Inferior parietal cortex (tissue), 1 donor: ENCODE data around the gene XAF1.
"Not testable (repeated sequence)": the region's sequence is repeated elsewhere in the genome, so short reads cannot be mapped to it uniquely, and the experiment has no call there.

Source experiments
- DNase-seq: peaks from one replicate; pipeline ENCODE4 v3.0.0-alpha.2; 2016; ENCODE audit errors: extremely low spot score

XAF1 gene

DNA sequence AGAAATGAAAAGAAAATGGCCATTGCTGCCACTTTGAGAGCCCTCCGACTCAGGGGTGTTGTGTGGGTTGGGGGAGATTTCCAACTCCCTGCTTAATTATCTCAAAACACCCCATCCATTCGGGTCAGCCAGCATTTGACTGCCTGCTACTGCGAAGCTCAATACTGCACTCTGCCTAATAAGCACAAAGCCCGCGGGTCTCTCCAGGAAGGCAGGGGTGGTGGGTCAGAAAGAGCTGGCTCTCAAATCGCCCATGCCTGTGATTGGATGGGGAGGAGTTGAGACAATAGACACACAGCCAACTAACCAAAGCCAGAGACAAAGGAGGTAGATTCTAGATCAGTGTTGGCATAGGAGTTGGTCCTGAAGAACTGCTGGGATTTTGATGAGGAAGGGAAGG is 2.3 kb upstream of the XAF1 start:
- DNase-seq: no peak

DNA sequence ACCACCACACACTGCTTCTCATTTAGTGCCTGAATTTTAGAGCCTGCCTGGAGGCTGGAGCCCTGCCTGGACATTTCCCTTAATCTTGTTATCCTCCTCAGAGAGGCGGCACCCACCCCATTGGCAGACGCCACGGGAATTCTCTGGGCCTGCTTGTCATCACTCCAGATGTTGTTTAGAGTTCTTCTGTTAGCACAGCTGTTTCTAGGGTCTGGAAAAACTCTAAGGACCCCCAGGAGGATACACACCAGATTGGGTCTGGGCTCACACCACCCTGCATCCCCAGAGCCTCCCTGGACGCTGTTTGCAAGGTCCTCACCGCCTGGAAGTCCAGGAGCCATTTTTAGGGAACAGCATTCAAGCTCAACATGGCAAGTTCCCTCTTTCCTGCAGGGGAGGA is 565 bp upstream of the XAF1 start:
- DNase-seq: no peak

DNA sequence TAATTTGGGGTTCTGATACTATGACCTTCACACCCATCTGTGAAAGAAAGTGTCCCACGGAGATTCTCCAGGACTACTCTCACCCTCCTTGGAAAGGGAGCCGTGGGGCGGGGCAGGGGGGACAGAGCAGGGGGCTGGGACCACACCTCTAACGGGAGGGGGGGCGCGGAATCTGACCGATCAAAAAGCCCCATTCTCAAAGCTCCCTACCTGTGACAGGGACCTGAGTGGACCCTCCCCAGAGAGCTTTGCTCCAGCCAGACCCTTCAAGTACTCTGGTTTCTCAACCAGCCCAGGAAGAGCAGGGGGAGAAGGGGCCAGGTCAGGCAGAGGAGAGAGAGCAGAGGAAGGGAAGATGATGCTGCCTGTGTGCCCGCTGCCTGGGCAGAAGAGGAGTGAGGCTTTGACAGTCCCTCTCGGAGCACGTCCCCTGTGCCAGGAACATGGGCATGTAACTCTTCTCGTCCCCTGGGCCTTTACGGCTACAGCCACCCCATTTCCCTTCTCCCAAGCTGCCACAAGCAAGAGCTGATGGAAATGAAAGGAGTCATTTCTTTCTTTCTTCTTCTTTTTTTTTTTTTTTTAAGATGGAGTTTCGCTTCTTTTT is 682 bp downstream of the XAF1 start:
- no peak for DNase-seq

DNA sequence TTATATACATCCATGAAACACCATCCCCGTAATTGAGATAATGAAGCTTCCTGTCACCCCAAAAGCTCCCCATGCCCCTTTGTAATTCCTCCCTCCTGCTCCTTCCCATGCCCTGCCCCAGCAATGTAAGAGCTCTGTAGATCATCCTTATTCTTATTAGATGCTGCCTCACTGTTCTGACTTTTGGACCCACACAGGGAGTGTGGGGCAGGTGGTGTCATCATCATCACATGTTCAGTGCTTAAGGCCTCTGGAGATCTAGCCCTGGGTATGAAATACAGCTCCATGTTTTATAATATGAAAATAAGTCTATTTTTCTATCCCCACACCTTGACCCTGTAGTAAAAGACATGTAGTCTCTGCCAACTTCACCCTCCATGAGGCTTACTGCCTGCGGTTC is 1.9 kb downstream of the XAF1 start:
- no peak for DNase-seq

DNA sequence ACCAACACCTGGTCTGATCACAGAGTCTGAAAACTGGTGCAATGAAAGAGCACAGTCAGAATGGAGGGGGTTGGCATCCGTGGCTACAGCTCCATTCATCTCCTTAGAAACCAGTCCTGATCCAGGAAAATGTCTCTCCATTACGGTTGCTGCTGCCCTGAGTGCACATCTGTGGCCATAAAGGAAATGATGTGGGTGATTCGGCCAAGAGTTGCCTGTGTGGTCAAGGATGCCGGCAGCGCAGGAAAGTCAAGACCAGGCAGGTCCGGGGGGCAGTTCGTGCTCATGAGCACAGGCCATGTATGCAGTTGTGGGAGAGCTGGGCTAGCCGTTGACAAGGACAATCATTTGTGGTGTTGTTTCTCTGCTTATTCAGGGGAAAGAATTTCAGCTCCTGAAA is 5.9 kb downstream of the XAF1 start:
- DNase-seq: no peak

DNA sequence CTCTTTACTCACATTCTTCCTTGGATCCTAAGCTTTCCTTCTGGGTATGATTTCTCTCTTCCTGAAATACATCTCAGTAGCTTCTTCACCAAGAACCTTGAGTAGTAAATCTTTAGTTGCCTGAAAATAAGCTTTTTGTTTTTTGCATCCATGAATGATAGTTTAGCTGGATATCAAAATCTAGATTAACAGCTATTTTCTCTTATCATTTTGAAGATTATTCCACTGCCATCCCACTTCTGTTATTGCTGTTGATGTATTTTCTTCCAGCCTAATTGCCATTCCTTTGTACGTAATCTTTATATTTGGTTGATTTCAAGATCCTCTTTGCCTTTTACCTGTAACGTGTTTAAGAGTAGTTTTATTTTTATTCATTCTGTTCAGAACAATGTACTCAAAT is 12.6 kb downstream of the XAF1 start:
- no peak for DNase-seq

DNA sequence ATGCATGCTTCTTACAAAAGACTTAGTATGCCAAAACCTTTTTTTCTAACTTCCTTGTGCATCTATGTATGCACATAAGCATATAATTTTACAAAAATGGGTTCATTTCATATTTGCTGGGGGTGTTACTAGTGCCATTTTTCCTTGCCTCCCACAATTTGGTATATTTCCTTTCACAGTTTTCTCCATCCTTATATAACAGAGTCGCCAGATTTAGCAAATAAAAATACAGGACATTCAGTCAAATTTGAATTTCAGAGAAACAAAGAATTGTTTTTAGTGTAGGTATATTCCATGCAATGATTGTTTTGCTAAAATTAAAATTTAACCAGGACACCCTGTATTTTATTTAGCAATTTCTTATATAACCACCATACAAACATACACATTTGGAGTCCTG is 16.2 kb downstream of the XAF1 start:
- peak; percentile 52 for DNase-seq

DNA sequence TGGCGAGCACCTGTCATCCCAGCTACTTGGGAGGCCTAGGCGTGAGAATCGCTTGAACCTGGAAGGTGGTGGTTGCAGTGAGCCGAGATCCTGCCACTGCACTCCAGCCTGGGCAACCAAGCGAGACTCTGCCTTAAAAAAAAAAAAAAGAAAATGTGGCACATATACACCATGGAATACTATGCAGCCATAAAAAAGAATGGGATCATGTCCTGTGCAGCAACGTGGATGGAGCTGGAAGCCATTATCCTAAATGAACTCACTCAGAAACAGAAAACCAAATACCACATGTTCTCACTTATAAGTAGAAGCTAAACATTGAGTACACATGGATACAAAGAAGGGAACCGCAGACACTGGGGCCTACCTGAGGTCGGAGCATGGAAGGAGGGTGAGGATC is 19.1 kb downstream of the XAF1 start:
- DNase-seq: not testable (repeated sequence)

DNA sequence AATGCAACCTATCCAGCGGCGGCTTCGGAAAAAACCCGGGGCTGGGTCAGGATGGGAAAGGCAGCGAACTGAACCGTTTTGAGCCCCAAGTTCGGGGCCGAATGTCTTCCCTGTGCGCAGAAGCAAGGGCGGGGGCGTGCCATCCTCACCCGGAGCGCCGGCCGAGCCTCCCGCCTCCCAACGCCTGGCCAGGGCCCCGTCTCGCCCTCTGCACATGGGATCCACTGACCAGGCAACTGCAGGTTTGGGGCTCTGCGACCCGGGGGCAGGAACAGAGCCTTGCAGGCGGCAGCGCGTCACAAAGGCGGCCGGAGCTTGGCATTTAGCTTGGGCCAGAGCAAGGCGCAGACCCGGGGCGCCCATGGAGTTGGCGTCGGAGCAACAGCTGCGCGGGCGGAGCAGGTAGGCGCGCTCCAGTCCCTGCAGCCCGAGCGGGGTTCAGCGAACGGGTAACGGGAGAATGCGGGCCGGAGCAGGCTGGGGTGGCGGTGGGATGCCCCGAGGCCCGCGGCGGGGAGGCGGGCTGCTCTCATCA is 20.1 kb downstream of the XAF1 start, which contains the start of gene FBXO39:
Gene FBXO39 (plus strand): TSS at position 345 of the 535 bp plus-strand sequence. CDS start 3,654 bp downstream, outside the sequence.
- DNase-seq: no peak

DNA sequence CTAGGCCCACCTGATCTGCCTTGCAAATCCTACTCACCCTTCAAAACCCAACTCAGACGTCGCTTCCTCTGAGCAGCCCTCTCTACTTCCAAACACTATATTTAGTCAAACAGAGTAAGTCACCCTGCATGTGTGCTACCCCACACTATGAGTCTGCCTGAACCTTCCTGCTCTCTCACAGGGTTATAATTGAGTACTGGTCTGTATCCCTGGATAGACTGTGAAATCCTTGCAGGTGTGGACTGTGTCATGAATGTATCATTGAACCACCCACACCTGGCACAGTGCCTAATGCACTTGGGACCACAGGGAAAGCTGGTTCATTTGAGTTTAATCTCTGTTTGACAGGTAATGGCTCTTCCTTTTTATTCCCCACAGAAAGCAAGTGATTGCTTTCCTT is 23.6 kb downstream of the XAF1 start:
- no peak for DNase-seq

DNA sequence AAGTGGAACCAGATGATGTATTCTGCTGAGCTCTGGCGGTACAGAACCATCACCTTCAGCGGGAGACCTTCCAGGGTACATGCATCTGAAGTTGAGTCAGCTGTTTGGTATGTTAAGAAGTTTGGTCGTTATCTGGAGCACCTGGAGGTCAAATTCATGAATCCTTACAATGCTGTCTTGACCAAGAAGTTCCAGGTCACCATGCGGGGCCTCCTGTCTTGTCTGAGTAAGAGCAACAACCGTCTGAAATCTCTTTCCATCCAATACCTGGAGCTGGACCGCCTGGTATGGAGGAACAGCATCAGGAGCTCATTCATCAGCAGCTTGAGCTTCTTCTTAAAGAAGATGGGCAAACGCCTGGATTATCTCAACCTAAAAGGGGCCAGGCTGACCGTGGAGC is 24.2 kb downstream of the XAF1 start:
- DNase-seq: no peak

DNA sequence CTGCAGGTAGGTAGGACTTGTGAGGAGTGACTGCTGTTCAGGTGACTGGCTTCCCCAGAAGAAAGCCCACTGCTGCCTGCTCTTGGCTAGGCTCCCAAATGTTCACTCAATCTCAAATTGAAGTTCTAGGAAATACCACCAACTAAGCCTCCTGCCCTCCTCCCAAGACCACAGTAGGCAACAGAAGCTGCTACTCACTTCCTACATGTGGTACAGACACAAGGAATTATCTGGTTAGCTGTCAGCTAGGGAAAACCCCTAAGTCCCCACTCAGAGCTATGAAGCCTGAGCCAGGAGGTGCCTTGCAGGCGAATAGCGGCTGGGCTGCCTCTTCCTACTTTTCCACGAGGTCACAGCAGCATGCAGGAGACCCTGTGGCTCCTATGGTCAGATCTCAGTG is 25.0 kb downstream of the XAF1 start:
- DNase-seq: no peak

DNA sequence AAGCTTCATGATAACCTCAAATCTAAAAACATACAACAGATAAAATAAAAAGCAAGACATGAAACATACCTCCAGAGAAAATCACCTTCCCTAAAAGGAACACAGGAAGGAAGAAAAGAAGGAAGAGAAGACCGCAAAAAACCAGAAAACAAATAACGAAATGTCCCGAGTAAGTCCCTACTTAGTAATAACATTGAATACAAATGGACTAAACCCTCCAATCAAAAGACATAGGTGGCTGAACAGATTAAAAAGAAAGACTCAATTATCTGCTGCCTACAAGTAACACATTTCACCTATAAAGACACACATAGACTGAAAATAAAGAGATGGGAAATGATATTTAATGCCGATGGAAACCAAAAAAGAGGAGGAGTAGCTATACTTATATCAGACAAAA is 26.4 kb downstream of the XAF1 start:
- no peak for DNase-seq

DNA sequence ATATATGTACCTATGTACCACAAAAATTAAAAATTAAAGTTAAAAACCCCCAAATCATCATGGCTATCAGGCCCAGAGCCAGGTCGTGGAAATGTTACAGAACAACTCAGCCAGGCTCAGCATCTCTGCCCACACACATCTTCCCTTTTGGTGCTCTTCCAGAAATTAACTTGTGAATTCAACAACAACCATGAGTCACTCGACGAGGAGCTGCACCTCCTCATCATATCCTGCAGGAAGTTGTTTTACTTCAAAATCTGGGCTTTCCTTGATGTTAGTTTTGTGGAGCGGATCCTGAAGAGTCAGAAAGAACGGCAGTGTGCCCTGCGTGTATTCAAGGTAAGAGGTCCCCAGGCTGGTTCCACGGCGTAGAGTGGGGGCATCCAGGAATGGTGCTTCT is 30.8 kb downstream of the XAF1 start:
- peak; percentile 12 for DNase-seq

DNA sequence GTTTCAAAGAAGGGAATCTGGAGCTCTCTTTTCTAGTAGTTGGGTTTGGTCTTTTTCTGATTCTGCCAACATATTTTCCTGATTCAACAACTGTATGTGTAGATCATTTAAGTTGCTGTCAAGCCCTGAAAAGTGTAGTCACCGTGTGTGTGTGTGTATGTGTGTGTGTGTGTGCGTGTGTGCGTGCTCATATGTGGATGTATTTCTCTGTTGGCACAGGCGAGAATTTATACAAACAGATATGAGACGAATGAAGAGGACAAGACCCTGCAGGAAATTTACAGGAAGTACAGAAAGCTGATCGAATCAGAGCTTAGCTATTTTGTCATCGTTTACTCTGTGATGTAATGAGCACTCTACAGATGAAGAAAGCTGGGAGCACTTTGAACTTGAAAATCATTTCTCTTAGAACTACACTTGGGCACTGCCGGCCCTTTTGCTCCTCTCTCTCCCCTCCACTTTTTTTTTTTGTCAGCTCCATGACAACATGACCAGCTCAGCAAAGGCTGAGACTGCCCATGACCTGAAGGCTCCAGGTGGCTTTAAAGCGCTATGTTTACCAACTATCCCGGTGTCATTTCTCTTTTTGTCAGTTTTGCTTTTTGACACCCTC is 31.3 kb downstream of the XAF1 start:
- DNase-seq: no peak

DNA sequence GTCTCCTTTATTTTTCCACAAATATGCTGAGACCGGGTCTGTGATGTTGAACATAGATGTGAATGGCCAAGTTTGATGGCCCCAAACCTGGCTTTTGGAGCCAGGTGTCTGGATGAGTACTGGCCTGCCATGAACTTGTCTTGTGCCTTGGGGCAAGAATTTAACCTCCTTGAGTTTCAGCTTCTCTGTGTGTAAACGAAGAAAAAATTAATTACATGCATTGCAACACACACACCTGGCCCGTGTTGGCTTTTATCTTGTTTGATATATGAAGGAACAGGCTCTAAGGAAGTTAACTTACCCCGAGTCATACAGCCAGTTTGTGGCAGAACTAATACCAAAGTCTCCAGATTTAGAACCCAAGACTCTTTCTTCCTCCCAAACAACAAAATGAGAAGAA is 33.3 kb downstream of the XAF1 start:
- DNase-seq: no peak

DNA sequence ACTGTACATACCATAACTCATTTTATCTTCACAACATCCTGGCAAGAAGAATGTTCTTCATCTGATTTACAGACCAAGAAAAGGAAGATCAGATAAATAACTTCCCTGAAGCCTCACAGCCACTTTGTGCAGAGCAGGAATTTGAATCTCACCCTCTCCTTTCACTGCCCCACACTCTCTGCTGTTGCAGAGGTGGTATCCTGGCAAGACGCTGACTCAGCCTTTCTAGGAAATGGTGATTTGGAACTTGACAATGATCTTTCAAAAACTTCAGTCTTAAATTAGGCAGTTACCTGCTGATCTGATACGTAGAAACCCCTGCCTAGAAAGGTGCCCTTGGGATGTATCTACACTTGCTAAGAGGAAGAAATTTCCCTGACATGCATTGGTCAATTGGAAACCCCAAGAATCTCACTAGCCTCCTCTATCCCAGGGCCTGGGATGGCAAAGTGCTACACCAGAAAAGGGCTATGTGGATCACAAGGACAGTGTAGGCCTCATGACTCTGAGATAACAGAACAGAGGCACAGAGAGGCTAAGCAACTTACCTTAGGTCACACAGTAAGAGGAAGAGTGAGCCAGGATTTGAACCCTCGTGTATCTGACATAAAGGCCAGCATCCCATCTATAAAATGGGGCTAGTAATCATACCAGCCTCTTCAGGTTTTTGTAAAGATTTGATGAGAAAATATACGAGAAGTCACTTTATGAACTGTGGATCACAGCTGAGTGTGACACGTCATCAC is 38.1 kb downstream of the XAF1 start:
- DNase-seq: no peak

DNA sequence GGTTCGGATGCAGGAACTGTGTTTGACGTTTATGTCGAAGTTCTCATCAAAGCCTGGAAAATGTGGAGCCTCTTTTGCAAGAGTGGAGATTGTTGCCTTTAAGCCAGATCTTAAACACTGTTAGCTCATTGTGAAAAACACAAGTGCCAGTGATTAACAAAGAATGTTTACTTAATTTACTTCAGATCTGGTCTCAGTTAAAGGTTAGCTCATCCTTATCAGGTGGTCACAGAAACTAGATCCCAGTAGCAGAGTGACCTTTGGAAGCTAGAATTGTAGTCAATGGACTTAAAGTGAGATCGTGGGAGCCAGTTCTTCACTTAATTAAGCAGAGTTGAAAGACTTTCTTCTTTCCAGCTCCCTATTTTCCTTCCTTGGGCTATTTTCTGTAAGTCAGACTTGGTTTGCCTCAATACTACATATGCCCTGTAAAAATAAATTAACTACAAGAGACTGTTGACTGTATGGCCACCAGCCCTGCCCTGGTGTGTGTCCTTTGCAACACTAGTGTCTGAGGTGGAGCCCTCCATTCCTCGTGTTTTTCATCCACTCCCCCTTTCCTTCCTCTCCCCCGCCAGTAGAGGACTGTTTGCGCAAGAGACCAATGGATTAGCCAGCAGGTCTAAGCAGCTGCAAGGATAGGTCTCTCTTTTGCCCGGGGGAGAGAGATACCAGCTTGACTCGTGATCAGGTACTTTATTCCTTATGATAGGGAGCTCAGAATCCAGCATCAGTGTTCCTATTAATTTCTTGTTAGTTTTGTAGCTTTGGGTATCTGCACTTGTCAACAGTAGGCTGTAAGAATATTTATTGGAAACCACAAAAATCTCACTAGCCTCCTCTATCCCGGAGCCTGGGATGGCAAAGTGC is 40.4 kb downstream of the XAF1 start:
- DNase-seq: no peak

DNA sequence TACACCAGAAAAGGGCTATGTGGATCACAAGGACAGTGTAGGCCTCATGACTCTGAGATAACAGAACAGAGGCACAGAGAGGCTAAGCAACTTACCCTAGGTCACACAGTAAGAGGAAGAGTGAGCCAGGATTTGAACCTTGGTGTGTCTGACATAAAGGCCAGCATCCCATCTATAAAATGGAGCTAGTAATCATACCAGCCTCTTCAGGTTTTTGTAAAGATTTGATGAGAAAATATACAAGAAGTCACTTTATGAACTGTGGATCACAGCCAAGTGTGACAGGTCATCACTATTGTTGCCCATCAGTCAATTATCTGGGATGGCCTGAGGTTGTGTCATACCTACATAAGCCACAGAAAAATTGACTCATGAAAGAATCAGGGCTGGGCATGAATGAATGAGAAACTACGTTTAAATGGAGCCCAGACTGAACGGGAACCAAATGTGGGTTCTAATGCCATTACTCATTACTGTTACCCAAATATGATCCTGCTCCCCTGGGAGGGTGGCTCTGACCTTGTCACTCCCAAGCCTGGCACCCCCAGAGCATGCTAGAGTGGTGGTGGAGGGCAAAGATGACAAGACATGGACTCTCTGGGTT is 41.1 kb downstream of the XAF1 start:
- DNase-seq: no peak

DNA sequence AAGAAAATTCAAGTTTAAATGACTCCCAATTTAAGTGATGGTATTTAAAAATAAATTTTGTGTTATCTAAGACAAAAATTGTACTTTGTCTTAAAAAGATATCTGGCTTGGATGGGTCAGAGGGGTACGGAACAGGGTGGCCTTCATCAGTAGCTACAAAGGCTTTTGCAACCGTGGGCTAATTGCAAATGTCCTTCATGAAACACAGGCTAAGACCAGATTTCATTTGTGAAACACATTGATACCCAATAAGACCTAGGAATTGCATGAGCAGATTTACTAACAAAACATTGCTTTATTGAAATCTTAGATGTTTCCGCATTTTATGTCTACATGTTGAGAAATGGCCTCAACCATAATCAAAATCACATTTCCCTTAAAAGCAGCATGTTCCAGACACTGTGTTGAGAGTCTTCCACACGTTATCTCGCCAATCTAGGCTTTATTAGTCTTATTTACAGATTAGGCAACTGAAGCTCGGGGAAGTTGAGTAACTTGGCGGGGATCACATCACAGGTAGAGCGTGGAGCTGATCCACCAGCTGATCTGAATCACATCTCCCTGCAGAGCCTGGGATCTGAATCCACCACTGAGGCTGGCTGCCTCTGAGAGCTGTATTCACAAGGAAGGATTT is 42.0 kb downstream of the XAF1 start:
- no peak for DNase-seq

DNA sequence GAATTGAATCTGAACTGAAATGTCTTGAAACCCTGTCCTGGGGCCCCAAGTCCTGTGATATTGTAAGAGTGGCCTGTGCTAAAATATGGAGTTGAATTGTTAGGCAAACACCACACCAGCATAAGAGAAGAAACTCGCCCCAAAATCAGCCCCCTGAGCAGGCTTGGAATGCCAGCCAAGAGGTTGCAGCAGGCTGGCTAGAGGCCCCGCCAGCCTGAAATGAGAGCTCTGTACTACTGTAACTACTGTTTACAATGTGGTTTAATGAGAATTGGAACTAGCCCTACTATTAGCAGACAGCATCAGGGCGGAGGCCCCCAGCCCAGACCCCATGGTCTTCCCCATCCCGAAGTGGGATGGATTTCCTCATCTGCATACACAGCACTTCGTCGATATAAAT is 43.9 kb downstream of the XAF1 start:
- DNase-seq: no peak
